ENCODE measurements around the gene APOC4.

- peak; percentile 73 for TF ChIP-seq CTCF (IDR thresholded peaks at IDR 0.05)
- no peak for TF ChIP-seq EZH2 (IDR thresholded peaks at IDR 0.05; ENCODE audit: borderline replicate concordance, insufficient read depth, low read depth, low read length, poor library complexity, severe bottlenecking)
Observed at GRCh38 chr19:44988896-44989556, 47.0 kb downstream of the APOC4 start.

All from B cell (primary cell).